Kidney epithelial cell (primary cell): ENCODE data around the gene KRT9. TPM values are rescaled to one million over a fixed set of nuclear protein-coding genes. Genes with fewer than 3 reads are reported as not detected.

ENCODE experiments used
- DNase-seq: peaks from one replicate; pipeline ENCODE4 v3.0.0-alpha.2; 2010; ENCODE audit warnings: low read depth
- H3K27me3 ChIP-seq: 2 replicates; pipeline ENCODE4 v1.6.0; 2011; ENCODE audit warnings: low read length; ENCODE audit not compliant: control insufficient read depth, insufficient read depth
- H3K36me3 ChIP-seq: 2 replicates; pipeline ENCODE4 v1.5.1; 2011; ENCODE audit warnings: low read length; ENCODE audit not compliant: control insufficient read depth, insufficient read depth
- H3K4me3 ChIP-seq: 2 replicates; pipeline ENCODE4 v1.5.1; 2011; ENCODE audit warnings: low read depth, mild to moderate bottlenecking, control low read depth, low read length
- CTCF ChIP-seq: IDR thresholded peaks from 2 replicates; pipeline ENCODE4 v1.5.1; 2011; ENCODE audit warnings: mild to moderate bottlenecking, moderate library complexity, low read length, control low read depth, inconsistent platforms; ENCODE audit not compliant: insufficient read depth, poor library complexity, severe bottlenecking
- total RNA-seq: library from RNA; depleted of rRNA; stranded (reverse); fragments of >200 nt; gene quantifications from 2 replicates; pipeline ENCODE4 v1.2.3, GENCODE V29; 2015

KRT9 gene
- total RNA-seq, 1 donor from 2014 or later, result not detected

- no peaks in the 10 kb centered on the region for H3K27me3 ChIP-seq
- DNase-seq, result no peak
- H3K36me3 ChIP-seq, result no peaks in the 10 kb centered on the region
- no peak overlapping the region for H3K4me3 ChIP-seq
- no peak for TF ChIP-seq CTCF
Observed at GRCh38 chr17:41555105-41555887, 16.6 kb downstream of the KRT9 start.

- Histone ChIP-seq H3K4me3 (no peak overlapping the region), H3K36me3 (no peaks in the 10 kb centered on the region)
- no peak for TF ChIP-seq CTCF
Observed at GRCh38 chr17:41553987-41554680, 17.7 kb downstream of the KRT9 start.

GRCh38 chr17:41553176-41553575 lies 18.7 kb downstream of the KRT9 start:
- no peak for TF ChIP-seq CTCF
- Histone ChIP-seq H3K4me3 (no peak overlapping the region), H3K36me3 (no peaks in the 10 kb centered on the region), H3K27me3 (no peaks in the 10 kb centered on the region)
- DNase-seq, result no peak

More at GRCh38 chr17:41553987-41554680, 17.7 kb downstream of the KRT9 start:
- no peaks in the 10 kb centered on the region for H3K27me3 ChIP-seq
- no peak for DNase-seq

- H3K27me3 ChIP-seq, result no peaks in the 10 kb centered on the region
- H3K36me3 ChIP-seq, result no peaks in the 10 kb centered on the region
- DNase-seq, result no peak
- TF ChIP-seq CTCF, result no peak
- no peak overlapping the region for H3K4me3 ChIP-seq
Observed at GRCh38 chr17:41552455-41552854, 19.4 kb downstream of the KRT9 start.

GRCh38 chr17:41551365-41551764 lies 20.5 kb downstream of the KRT9 start:
- DNase-seq, result no peak
- no peak overlapping the region for H3K4me3 ChIP-seq
- no peaks in the 10 kb centered on the region for H3K36me3 ChIP-seq
- TF ChIP-seq CTCF, result no peak
- no peaks in the 10 kb centered on the region for H3K27me3 ChIP-seq
